HCT116 (cell line): ENCODE measurements around the gene SPOPL. TPM values are rescaled to one million over a fixed set of nuclear protein-coding genes. Genes with fewer than 3 reads are reported as not detected.

Source experiments
- ATAC-seq: fragments of 200-7000 bp; cut with Tn5 transposase; 2 replicates; pipeline ENCODE4 v1.9.1; 2020; ENCODE audit warnings: mild to moderate bottlenecking, moderate library complexity
- BruUV-seq: library from RNA; stranded (reverse); fragments of 400-500 nt; replicated peaks from 2 replicates; lab custom pipeline; 2021; lab: Mats Ljungman, UMichigan
- CTCF ChIA-PET: fragments of 300-600 bp; sonication (Branson Sonifier 250); formaldehyde crosslinking; loops from one replicate; lab custom pipeline; 2021; ENCODE audit warnings: antibody characterized with exemption; lab: Charles Lee
- POLR2A ChIA-PET: fragments of 300-600, 350-600 bp; sonication (Branson Sonifier 250); formaldehyde crosslinking; loops from one replicate; lab custom pipeline; 2021; ENCODE audit warnings: antibody characterized with exemption; lab: Charles Lee
- RAD21 ChIA-PET, 2 experiments: fragments of 300-600 bp; sonication (Branson Sonifier 250); formaldehyde crosslinking; loops; one replicate each; lab custom pipeline; 2023; ENCODE audit warnings: low total read pairs in 2 of 2; ENCODE audit not compliant: uncharacterized antibody in 2 of 2, unreplicated experiment in 2 of 2, low non-redundant PET in 1 of 2; lab: Charles Lee
- DNase-seq: peaks from one replicate; pipeline ENCODE4 v3.0.0-alpha.2; 2010; ENCODE audit warnings: low read depth, low spot score
- H2AFZ ChIP-seq: fragments of 200-600 bp; shearing (Covaris generic), sonication (generic); 2 replicates; pipeline ENCODE4 v1.6.1; 2017; ENCODE audit warnings: low read depth, mixed run types, mixed read lengths, antibody characterized with exemption, low read length; ENCODE audit not compliant: poor library complexity, severe bottlenecking
- H3K27ac ChIP-seq: 2 replicates; pipeline ENCODE4 v1.5.1; 2012; ENCODE audit warnings: low read depth, low read length
- H3K27me3 ChIP-seq: fragments of 200-600 bp; sonication (generic); 2 replicates; pipeline ENCODE4 v1.6.1; 2016; ENCODE audit warnings: mixed run types, low read length, mixed read lengths; ENCODE audit not compliant: insufficient read depth
- H3K36me3 ChIP-seq, 2 experiments: fragments of 200-500 bp in 1 of 2; fragments of 200-600 bp in 1 of 2; sonication (Bioruptor generic) in 1 of 2; sonication (generic) in 1 of 2; 2 replicates each; pipeline versions ENCODE4 v1.5.1 to v1.6.1; 2014 to 2016; ENCODE audit warnings: low read length in 2 of 2, inconsistent platforms in 1 of 2, mixed read lengths in 1 of 2, mixed run types in 1 of 2; ENCODE audit not compliant: insufficient read depth in 2 of 2, control insufficient read depth in 1 of 2
- H3K4me1 ChIP-seq, 2 experiments: fragments of 200-600 bp in 1 of 2; sonication (generic) in 1 of 2; 2 replicates each; pipeline versions ENCODE4 v1.5.1 to v1.6.1; 2012 to 2017; ENCODE audit warnings: low read length in 2 of 2, inconsistent platforms in 1 of 2, mild to moderate bottlenecking in 1 of 2, mixed read lengths in 1 of 2, mixed run types in 1 of 2, moderate library complexity in 1 of 2; ENCODE audit not compliant: insufficient read depth in 2 of 2, control insufficient read depth in 1 of 2
- H3K4me2 ChIP-seq: fragments of 200-600 bp; sonication (generic); 2 replicates; pipeline ENCODE4 v1.6.1; 2017; ENCODE audit warnings: mixed run types, low read length, mixed read lengths
- H3K4me3 ChIP-seq, 2 experiments: fragments of 200-600 bp in 1 of 2; sonication (generic) in 1 of 2; replicated peaks in 1 of 2; 2 replicates each; pipeline ENCODE4 v1.5.1; 2011 to 2016; ENCODE audit warnings: low read length in 2 of 2, control low read depth in 1 of 2, low read depth in 1 of 2, mild to moderate bottlenecking in 1 of 2, mixed read lengths in 1 of 2, mixed run types in 1 of 2
- H3K79me2 ChIP-seq: fragments of 200-600 bp; sonication (generic); 2 replicates; pipeline ENCODE4 v1.6.1; 2017; ENCODE audit warnings: mild to moderate bottlenecking, mixed run types, low read length, moderate library complexity, mixed read lengths; ENCODE audit not compliant: insufficient read depth
- H3K9ac ChIP-seq: fragments of 200-600 bp; sonication (generic); 2 replicates; pipeline ENCODE4 v1.6.1; 2016; ENCODE audit warnings: low read length, mixed read lengths
- H3K9me2 ChIP-seq: fragments of 200-600 bp; sonication (generic), shearing (Covaris generic); 2 replicates; pipeline ENCODE4 v1.6.1; 2017; ENCODE audit warnings: mixed run types, mild to moderate bottlenecking, moderate library complexity; ENCODE audit not compliant: insufficient read depth
- H3K9me3 ChIP-seq, 2 experiments: fragments of 200-500 bp in 1 of 2; fragments of 200-600 bp in 1 of 2; sonication (Bioruptor generic) in 1 of 2; sonication (generic) in 1 of 2; 2 replicates each; pipeline ENCODE4 v1.6.1; 2014 to 2017; ENCODE audit warnings: low read length in 2 of 2, mixed read lengths in 2 of 2, inconsistent platforms in 1 of 2, low read depth in 1 of 2, mild to moderate bottlenecking in 1 of 2, mixed run types in 1 of 2, moderate library complexity in 1 of 2; ENCODE audit not compliant: control insufficient read depth in 1 of 2, insufficient read depth in 1 of 2
- H4K20me1 ChIP-seq: fragments of 200-600 bp; sonication (generic), shearing (Covaris generic); 2 replicates; pipeline ENCODE4 v1.6.1; 2017; ENCODE audit warnings: mixed run types, mild to moderate bottlenecking, moderate library complexity; ENCODE audit not compliant: insufficient read depth
- CEBPB ChIP-seq: IDR thresholded peaks from 2 replicates; pipeline ENCODE4 v1.6.1; 2012; ENCODE audit warnings: low read depth
- CTCF ChIP-seq, 3 experiments: fragments of 200-600 bp in 1 of 3; sonication (generic) in 1 of 3; IDR thresholded peaks in 2 of 3; conservative IDR thresholded peaks in 1 of 3; 2 replicates each; pipeline ENCODE4 v1.5.1; 2012 to 2017; ENCODE audit warnings: low read depth in 2 of 3, low read length in 2 of 3, antibody characterized with exemption in 1 of 3, borderline replicate concordance in 1 of 3, control low read depth in 1 of 3, mild to moderate bottlenecking in 1 of 3, mixed read lengths in 1 of 3, mixed run types in 1 of 3, moderate library complexity in 1 of 3; ENCODE audit not compliant: insufficient read depth in 1 of 3
- EGR1 ChIP-seq: IDR thresholded peaks from 2 replicates; pipeline ENCODE4 v1.6.1; 2012; ENCODE audit warnings: low read depth
- ELF1 ChIP-seq: IDR thresholded peaks from 2 replicates; pipeline ENCODE4 v1.6.1; 2012; ENCODE audit warnings: low read depth, borderline replicate concordance
- EZH2 ChIP-seq: fragments of 200-600 bp; sonication (generic); IDR thresholded peaks from 2 replicates; pipeline ENCODE4 v1.6.1; 2017; ENCODE audit warnings: antibody characterized with exemption, mixed run types
- EZH2phosphoT487 ChIP-seq: fragments of 200-600 bp; IDR thresholded peaks from 2 replicates; pipeline ENCODE4 v1.6.1; 2018; ENCODE audit warnings: antibody characterized with exemption, borderline replicate concordance
- FOSL1 ChIP-seq: IDR thresholded peaks from 2 replicates; pipeline ENCODE4 v1.6.1; 2012; ENCODE audit warnings: low read depth
- JUND ChIP-seq: IDR thresholded peaks from 2 replicates; pipeline ENCODE4 v1.6.1; 2012
- MAX ChIP-seq: IDR thresholded peaks from 2 replicates; pipeline ENCODE4 v1.6.1; 2012
- POLR2A ChIP-seq: IDR thresholded peaks from 2 replicates; pipeline ENCODE4 v1.7.0; 2011; ENCODE audit warnings: borderline replicate concordance; ENCODE audit not compliant: insufficient read depth, insufficient read length; ENCODE audit errors: extremely low read depth
- POLR2AphosphoS5 ChIP-seq: IDR thresholded peaks from 2 replicates; pipeline ENCODE4 v1.6.1; 2011; ENCODE audit warnings: mild to moderate bottlenecking, low read depth, low read length, moderate library complexity
- RAD21 ChIP-seq: IDR thresholded peaks from 2 replicates; pipeline ENCODE4 v1.6.1; 2012; ENCODE audit warnings: low read depth, mild to moderate bottlenecking
- SIN3A ChIP-seq: IDR thresholded peaks from 2 replicates; pipeline ENCODE4 v1.6.1; 2012; ENCODE audit warnings: low read depth
- SP1 ChIP-seq: IDR thresholded peaks from 2 replicates; pipeline ENCODE4 v1.6.1; 2012; ENCODE audit warnings: low read depth
- SRF ChIP-seq: IDR thresholded peaks from 2 replicates; pipeline ENCODE4 v1.6.1; 2012; ENCODE audit warnings: low read depth
- TCF7L2 ChIP-seq: IDR thresholded peaks from 2 replicates; pipeline ENCODE4 v1.7.0; 2011; ENCODE audit warnings: borderline replicate concordance, inconsistent platforms; ENCODE audit not compliant: insufficient read depth, insufficient read length; ENCODE audit errors: extremely low read depth
- YY1 ChIP-seq: IDR thresholded peaks from 2 replicates; pipeline ENCODE4 v1.6.1; 2011; ENCODE audit warnings: low read length, low read depth, moderate library complexity, mild to moderate bottlenecking; ENCODE audit not compliant: insufficient replicate concordance; ENCODE audit errors: extremely low read depth
- ZBTB33 ChIP-seq: IDR thresholded peaks from 2 replicates; pipeline ENCODE4 v1.6.1; 2011; ENCODE audit warnings: mild to moderate bottlenecking, low read length, moderate library complexity; ENCODE audit not compliant: insufficient replicate concordance; ENCODE audit errors: extremely low read depth
- intact Hi-C: fragments of 100-400 bp; cut with micrococcal nuclease; formaldehyde crosslinking; loops from 2 replicates; pipeline ENCODE4 v1.10.0; 2022
- total RNA-seq: library from RNA; stranded (reverse); gene quantifications from one replicate; pipeline ENCODE4 v1.2.1, GENCODE V29; 2021; ENCODE audit not compliant: unreplicated experiment

SPOPL gene
- total RNA-seq, 1 experiment from 2014 or later: 48.3 TPM

GRCh38 chr2:138515092-138515491 lies 13.5 kb downstream of the SPOPL start:
- H2AFZ ChIP-seq: no peak overlapping the region
- CTCF ChIA-PET: no interaction called here

More at GRCh38 chr2:138515092-138515491, 13.5 kb downstream of the SPOPL start:
- no peak for DNase-seq
- H3K27ac ChIP-seq: no peak overlapping the region
- H3K9ac ChIP-seq: no peak overlapping the region
- no peaks in the 10 kb centered on the region for H3K27me3 ChIP-seq
- POLR2A ChIA-PET: interaction anchor here (1.1 kb wide), 1 partner anchor 14 kb away, joined by 3 read pairs; the partner anchor contains the start of gene SPOPL
- TF ChIP-seq MAX (no peak), EGR1 (no peak), SP1 (no peak), YY1 (no peak), CTCF (IDR thresholded peaks at IDR 0.05 in 2 of 3, conservative IDR thresholded peaks at IDR 0.05 in 1 of 3; ENCODE audit: borderline replicate concordance in 1 of 3, insufficient read depth in 1 of 3, low read depth in 2 of 3, low read length in 2 of 3) (no peak), TCF7L2 (no peak), EZH2phosphoT487 (no peak), JUND (no peak), SIN3A (no peak), POLR2AphosphoS5 (no peak), POLR2A (no peak), CEBPB (no peak), SRF (no peak), ELF1 (no peak), ZBTB33 (no peak), EZH2 (no peak), FOSL1 (no peak), RAD21 (no peak)
- TF ChIP-seq, all 23 proteins: peak for 0
- intact Hi-C loops: no loop called here
- H3K4me2 ChIP-seq: no peak overlapping the region
- peaks cover 97% of the 10 kb centered on the region for H3K79me2 ChIP-seq
- BruUV-seq: no TSS peak
- peaks cover 2 to 20% of the 10 kb centered on the region in 2 experiments; a peak in 2 of 4 replicates for H3K4me1 ChIP-seq
- no peaks in the 10 kb centered on the region for H3K9me3 ChIP-seq
- RAD21 ChIA-PET: no interaction called here
- H3K36me3 ChIP-seq: no peaks in the 10 kb centered on the region
- H3K4me3 ChIP-seq: no peak overlapping the region
- no peak for ATAC-seq
- peaks cover 20% of the 10 kb centered on the region for H4K20me1 ChIP-seq
- no peaks in the 10 kb centered on the region for H3K9me2 ChIP-seq
